ENCODE measurements around the gene FLRT2. TPM values are rescaled to one million over a fixed set of nuclear protein-coding genes. Genes with fewer than 3 reads are reported as not detected.

FLRT2 gene
- polyA plus RNA-seq, 1 donor (not counting 4 experiments of a cell fraction or from before 2014, with no cell fraction given), result 69.2 TPM

DNA sequence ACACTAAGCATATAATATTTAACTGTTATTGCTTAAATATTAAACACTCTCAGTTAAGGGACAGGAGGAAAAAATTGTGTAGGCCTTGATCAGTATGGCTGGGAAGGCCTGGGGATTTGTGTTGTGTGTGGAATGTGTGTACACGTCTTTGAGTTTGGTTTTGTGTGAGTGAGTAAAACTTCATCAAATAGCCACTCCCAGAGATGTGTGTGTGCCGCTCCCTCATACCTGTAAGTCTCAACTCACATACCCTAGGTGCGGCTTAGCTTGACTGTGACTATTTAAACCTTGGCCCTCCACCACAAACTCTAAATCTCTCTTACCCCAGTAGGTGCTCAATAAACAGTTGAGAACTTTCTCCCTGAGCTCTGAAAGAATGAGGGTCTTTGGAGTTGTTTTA is 64.3 kb downstream of the FLRT2 start:
- Histone ChIP-seq H3K9ac (ENCODE audit: control insufficient read depth, extremely low read depth, insufficient read depth, low read length) (no peak overlapping the region), H4K20me1 (ENCODE audit: control insufficient read depth, extremely low read depth, insufficient read depth, low read length) (no peaks in the 10 kb centered on the region), H3K9me1 (ENCODE audit: control insufficient read depth, extremely low read depth, insufficient read depth, low read length) (no peaks in the 10 kb centered on the region), H3K27ac (ENCODE audit: control insufficient read depth, insufficient read depth, low read length) (no peak overlapping the region), H3K4me1 (ENCODE audit: control insufficient read depth, extremely low read depth, insufficient read depth, low read length) (peaks cover 4% of the 10 kb centered on the region), H3K9me3 (ENCODE audit: control insufficient read depth, low read depth, low read length) (peaks cover 3% of the 10 kb centered on the region), H2AFZ (ENCODE audit: control insufficient read depth, low read length) (no peak overlapping the region), H3K36me3 (ENCODE audit: control insufficient read depth in 2 of 2, extremely low read depth in 1 of 2, insufficient read depth in 2 of 2, low read length in 2 of 2) (peaks cover 0 to 7% of the 10 kb centered on the region in 2 experiments), H3K4me3 (ENCODE audit: control insufficient read depth in 2 of 3, extremely low read depth in 1 of 3, insufficient read depth in 2 of 3, low read depth in 1 of 3, low read length in 3 of 3) (no peak overlapping the region), H3K27me3 (ENCODE audit: control insufficient read depth, extremely low read depth, insufficient read depth, low read length) (no peaks in the 10 kb centered on the region), H3K4me2 (ENCODE audit: control insufficient read depth, extremely low read depth, insufficient read depth, low read depth, low read length) (no peak overlapping the region), H3K79me2 (ENCODE audit: control insufficient read depth, insufficient read depth, low read length) (peaks cover 3% of the 10 kb centered on the region)
- FAIRE-seq (no peak), DNase-seq (ENCODE audit: low read depth, low spot score) (no peak)
- TF ChIP-seq, protein P1, sequence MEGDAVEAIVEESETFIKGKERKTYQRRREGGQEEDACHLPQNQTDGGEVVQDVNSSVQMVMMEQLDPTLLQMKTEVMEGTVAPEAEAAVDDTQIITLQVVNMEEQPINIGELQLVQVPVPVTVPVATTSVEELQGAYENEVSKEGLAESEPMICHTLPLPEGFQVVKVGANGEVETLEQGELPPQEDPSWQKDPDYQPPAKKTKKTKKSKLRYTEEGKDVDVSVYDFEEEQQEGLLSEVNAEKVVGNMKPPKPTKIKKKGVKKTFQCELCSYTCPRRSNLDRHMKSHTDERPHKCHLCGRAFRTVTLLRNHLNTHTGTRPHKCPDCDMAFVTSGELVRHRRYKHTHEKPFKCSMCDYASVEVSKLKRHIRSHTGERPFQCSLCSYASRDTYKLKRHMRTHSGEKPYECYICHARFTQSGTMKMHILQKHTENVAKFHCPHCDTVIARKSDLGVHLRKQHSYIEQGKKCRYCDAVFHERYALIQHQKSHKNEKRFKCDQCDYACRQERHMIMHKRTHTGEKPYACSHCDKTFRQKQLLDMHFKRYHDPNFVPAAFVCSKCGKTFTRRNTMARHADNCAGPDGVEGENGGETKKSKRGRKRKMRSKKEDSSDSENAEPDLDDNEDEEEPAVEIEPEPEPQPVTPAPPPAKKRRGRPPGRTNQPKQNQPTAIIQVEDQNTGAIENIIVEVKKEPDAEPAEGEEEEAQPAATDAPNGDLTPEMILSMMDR (optimal IDR thresholded peaks at IDR 0.05 in 1 of 3, IDR thresholded peaks at IDR 0.05 in 1 of 3, conservative IDR thresholded peaks at IDR 0.05 in 1 of 3; ENCODE audit: extremely low read depth in 1 of 3, insufficient read depth in 2 of 3, low read length in 3 of 3), result no peak
- no peak for TF ChIP-seq EZH2 (IDR thresholded peaks at IDR 0.05; ENCODE audit: low read length)
- dilution Hi-C loops (cut with MboI; ENCODE audit: extremely low pct_ligation_motif_present, low sequenced_read_pairs), result no loop called here

DNA sequence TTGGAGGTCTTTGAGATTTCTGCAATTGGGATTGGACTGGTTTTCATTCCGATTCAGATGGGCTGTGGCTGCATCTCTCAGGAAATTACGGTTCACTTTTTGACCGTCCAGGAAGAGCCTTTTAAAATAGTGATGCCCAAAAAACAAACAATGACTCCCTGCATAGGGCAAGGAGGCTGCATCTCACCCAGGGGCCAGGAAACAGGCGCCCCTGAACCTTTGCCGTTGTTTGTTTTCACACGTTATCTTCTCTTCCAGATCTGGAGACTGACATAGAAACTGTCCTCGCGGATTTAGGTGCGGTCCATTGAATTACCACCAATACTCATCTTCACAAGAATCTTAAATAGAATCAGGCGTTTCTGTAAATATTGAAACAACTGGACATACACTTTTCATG is 66.0 kb downstream of the FLRT2 start:
- Histone ChIP-seq H3K27me3 (ENCODE audit: control insufficient read depth, extremely low read depth, insufficient read depth, low read length) (no peaks in the 10 kb centered on the region), H2AFZ (ENCODE audit: control insufficient read depth, low read length) (no peak overlapping the region), H4K20me1 (ENCODE audit: control insufficient read depth, extremely low read depth, insufficient read depth, low read length) (no peaks in the 10 kb centered on the region), H3K4me1 (ENCODE audit: control insufficient read depth, extremely low read depth, insufficient read depth, low read length) (no peaks in the 10 kb centered on the region), H3K79me2 (ENCODE audit: control insufficient read depth, insufficient read depth, low read length) (peaks cover 5% of the 10 kb centered on the region), H3K4me3 (ENCODE audit: control insufficient read depth in 2 of 3, extremely low read depth in 1 of 3, insufficient read depth in 2 of 3, low read depth in 1 of 3, low read length in 3 of 3) (no peak overlapping the region), H3K4me2 (ENCODE audit: control insufficient read depth, extremely low read depth, insufficient read depth, low read depth, low read length) (no peak overlapping the region), H3K27ac (ENCODE audit: control insufficient read depth, insufficient read depth, low read length) (no peak overlapping the region), H3K36me3 (ENCODE audit: control insufficient read depth in 2 of 2, extremely low read depth in 1 of 2, insufficient read depth in 2 of 2, low read length in 2 of 2) (peaks cover 0 to 3% of the 10 kb centered on the region in 2 experiments), H3K9me3 (ENCODE audit: control insufficient read depth, low read depth, low read length) (no peaks in the 10 kb centered on the region), H3K9me1 (ENCODE audit: control insufficient read depth, extremely low read depth, insufficient read depth, low read length) (no peaks in the 10 kb centered on the region), H3K9ac (ENCODE audit: control insufficient read depth, extremely low read depth, insufficient read depth, low read length) (no peak overlapping the region)
- dilution Hi-C loops (cut with MboI; ENCODE audit: extremely low pct_ligation_motif_present, low sequenced_read_pairs), result no loop called here
- no peak for TF ChIP-seq EZH2 (IDR thresholded peaks at IDR 0.05; ENCODE audit: low read length)
- TF ChIP-seq, protein P1 (optimal IDR thresholded peaks at IDR 0.05 in 1 of 3, IDR thresholded peaks at IDR 0.05 in 1 of 3, conservative IDR thresholded peaks at IDR 0.05 in 1 of 3; ENCODE audit: extremely low read depth in 1 of 3, insufficient read depth in 2 of 3, low read length in 3 of 3), result no peak
- DNase-seq (ENCODE audit: low read depth, low spot score) (no peak), FAIRE-seq (no peak)
